CD4-positive, CD25-positive, alpha-beta regulatory T cell (primary cell): ENCODE results near the gene PKP2. TPM values are rescaled to one million over a fixed set of nuclear protein-coding genes. Genes with fewer than 3 reads are reported as not detected.
"Not testable (repeated sequence)": the region's sequence is repeated elsewhere in the genome, so short reads cannot be mapped to it uniquely, and the experiment has no call there.

Experiments used
- ATAC-seq, 2 donors: fragments of 150-1000 bp; cut with Tn5 transposase; one replicate each; pipeline ENCODE4 v1.10.0; 2021; ENCODE audit warnings: low read depth in 2 of 2, moderate number of reproducible peaks in 2 of 2, moderate library complexity in 1 of 2
- DNase-seq, 3 donors: peaks; one replicate each; pipeline versions ENCODE4 v3.0.0 to v3.0.0-alpha.2; 2012 to 2022; ENCODE audit warnings: mixed read lengths in 1 of 3
- H3K27ac ChIP-seq: one replicate; pipeline ENCODE4 v1.7.0; 2013; ENCODE audit warnings: mild to moderate bottlenecking, low read length; ENCODE audit not compliant: insufficient read depth, poor library complexity, severe bottlenecking
- H3K27me3 ChIP-seq: one replicate; pipeline ENCODE4 v1.7.0; 2013; ENCODE audit warnings: low read length; ENCODE audit not compliant: control insufficient read depth, insufficient read depth
- H3K36me3 ChIP-seq: one replicate; pipeline ENCODE4 v1.7.0; 2013; ENCODE audit warnings: mild to moderate bottlenecking, low read length, moderate library complexity; ENCODE audit not compliant: control insufficient read depth, insufficient read depth
- H3K4me1 ChIP-seq: 2 replicates; pipeline ENCODE4 v1.7.0; 2013; ENCODE audit warnings: mild to moderate bottlenecking, low read length; ENCODE audit not compliant: insufficient read depth, control insufficient read depth, poor library complexity, severe bottlenecking
- H3K4me3 ChIP-seq: one replicate; pipeline ENCODE4 v1.7.0; 2013; ENCODE audit warnings: low read depth, mild to moderate bottlenecking, low read length, moderate library complexity
- H3K9me3 ChIP-seq, 2 experiments: 1 replicate in 1 of 2; 2 replicates in 1 of 2; pipeline ENCODE4 v1.7.0; 2013; ENCODE audit warnings: low read length in 2 of 2, mild to moderate bottlenecking in 1 of 2, moderate library complexity in 1 of 2; ENCODE audit not compliant: control insufficient read depth in 2 of 2
- H3K27ac Mint-ChIP-seq, 3 donors: one replicate each; pipeline ENCODE4 v1.8.0; 2020 to 2022; ENCODE audit warnings: mild to moderate bottlenecking in 3 of 3, mixed read lengths in 3 of 3, moderate library complexity in 2 of 3
- H3K27me3 Mint-ChIP-seq: one replicate; pipeline ENCODE4 v1.8.0; 2022; ENCODE audit warnings: mild to moderate bottlenecking, mixed read lengths
- H3K36me3 Mint-ChIP-seq: one replicate; pipeline ENCODE4 v1.8.0; 2020; ENCODE audit warnings: mixed read lengths
- H3K4me1 Mint-ChIP-seq, 4 donors: one replicate each; pipeline ENCODE4 v1.8.0; 2020 to 2022; ENCODE audit warnings: mixed read lengths in 4 of 4, mild to moderate bottlenecking in 1 of 4
- H3K4me3 Mint-ChIP-seq, 4 donors: one replicate each; pipeline ENCODE4 v1.8.0; 2020 to 2022; ENCODE audit warnings: mild to moderate bottlenecking in 4 of 4, mixed read lengths in 4 of 4, moderate library complexity in 3 of 4
- H3K9me3 Mint-ChIP-seq, 7 donors: one replicate each; pipeline ENCODE4 v1.8.0; 2020 to 2022; ENCODE audit warnings: mixed read lengths in 7 of 7, mild to moderate bottlenecking in 3 of 7, moderate library complexity in 2 of 7
- polyA plus RNA-seq, 4 donors: library from polyadenylated mRNA; unstranded; fragments of 300-500 nt; fragmentation: Illumina TruSeq; gene quantifications; one replicate each; pipeline ENCODE4 v1.2.3, GENCODE V29; 2021
- total RNA-seq: library from RNA; stranded (reverse); gene quantifications from one replicate; pipeline ENCODE4 v1.2.3, GENCODE V29; 2022

Gene PKP2
- total and polyA plus RNA-seq, 5 donors from 2014 or later: 0.05 to 0.69 TPM; not detected in 3

- no peak overlapping the region for H3K4me3 Mint-ChIP-seq
- ATAC-seq (no peak), DNase-seq (no peak)
- Histone ChIP-seq H3K4me3 (no peak overlapping the region), H3K9me3 (no peaks in the 10 kb centered on the region), H3K36me3 (no peaks in the 10 kb centered on the region), H3K27me3 (peaks cover 29% of the 10 kb centered on the region), H3K27ac (no peak overlapping the region), H3K4me1 (peaks cover 7% of the 10 kb centered on the region)
- no peak overlapping the region for H3K27ac Mint-ChIP-seq
- peaks cover 0 to 4% (median 0%) of the 10 kb centered on the region in 7 donors for H3K9me3 Mint-ChIP-seq
- H3K27me3 Mint-ChIP-seq: peaks cover 56% of the 10 kb centered on the region
- H3K36me3 Mint-ChIP-seq: no peaks in the 10 kb centered on the region
- H3K4me1 Mint-ChIP-seq: peaks cover 5 to 15% (median 11%) of the 10 kb centered on the region in 4 donors
These were observed 3.1 kb downstream of the PKP2 start for GRCh38 chr12:32893458-32893857.

GRCh38 chr12:32893043-32893442, 3.5 kb downstream of the PKP2 start:
- DNase-seq (no peak), ATAC-seq (no peak)
- no peaks in the 10 kb centered on the region for H3K36me3 Mint-ChIP-seq
- no peak overlapping the region for H3K4me3 ChIP-seq
- H3K27me3 ChIP-seq: peaks cover 26% of the 10 kb centered on the region
- H3K4me1 ChIP-seq: peaks cover 7% of the 10 kb centered on the region
- H3K4me3 Mint-ChIP-seq: no peak overlapping the region
- no peak overlapping the region for H3K27ac Mint-ChIP-seq
- H3K4me1 Mint-ChIP-seq: peaks cover 5 to 15% (median 11%) of the 10 kb centered on the region in 4 donors
- H3K27me3 Mint-ChIP-seq: peaks cover 53% of the 10 kb centered on the region
- peaks cover 0 to 4% (median 0%) of the 10 kb centered on the region in 7 donors for H3K9me3 Mint-ChIP-seq
- no peaks in the 10 kb centered on the region for H3K9me3 ChIP-seq
- H3K36me3 ChIP-seq: no peaks in the 10 kb centered on the region
- no peak overlapping the region for H3K27ac ChIP-seq

- H3K36me3 Mint-ChIP-seq, ATAC-seq, H3K9me3 Mint-ChIP-seq, H3K4me3 ChIP-seq, H3K4me1 ChIP-seq, H3K27ac ChIP-seq, H3K27ac Mint-ChIP-seq, DNase-seq, H3K36me3 ChIP-seq, H3K9me3 ChIP-seq, H3K4me3 Mint-ChIP-seq: not testable (repeated sequence)
- H3K27me3 Mint-ChIP-seq: peaks cover 46% of the 10 kb centered on the region
- peaks cover 5 to 13% (median 9%) of the 10 kb centered on the region in 4 donors for H3K4me1 Mint-ChIP-seq
- peaks cover 20% of the 10 kb centered on the region for H3K27me3 ChIP-seq
These were observed 4.2 kb downstream of the PKP2 start for GRCh38 chr12:32892369-32892768.

- peaks cover 42% of the 10 kb centered on the region for H3K27me3 Mint-ChIP-seq
- H3K36me3 ChIP-seq: no peaks in the 10 kb centered on the region
- no peak overlapping the region for H3K27ac Mint-ChIP-seq
These were observed 4.6 kb downstream of the PKP2 start for GRCh38 chr12:32891956-32892355.

GRCh38 chr12:32891526-32891925, 5.1 kb downstream of the PKP2 start:
- peaks cover 41% of the 10 kb centered on the region for H3K27me3 Mint-ChIP-seq
- ATAC-seq (no peak), DNase-seq (no peak)
- H3K9me3 Mint-ChIP-seq: peaks cover 0 to 3% (median 0%) of the 10 kb centered on the region in 7 donors
- Histone ChIP-seq H3K4me1 (peaks cover 5% of the 10 kb centered on the region), H3K9me3 (no peaks in the 10 kb centered on the region), H3K4me3 (no peak overlapping the region), H3K27ac (no peak overlapping the region), H3K36me3 (no peaks in the 10 kb centered on the region), H3K27me3 (peaks cover 16% of the 10 kb centered on the region)
- H3K36me3 Mint-ChIP-seq: no peaks in the 10 kb centered on the region
- H3K4me3 Mint-ChIP-seq: no peak overlapping the region
- no peak overlapping the region for H3K27ac Mint-ChIP-seq
- H3K4me1 Mint-ChIP-seq: peaks cover 5 to 9% (median 7%) of the 10 kb centered on the region in 4 donors

More at GRCh38 chr12:32891956-32892355, 4.6 kb downstream of the PKP2 start:
- peaks cover 5 to 9% (median 7%) of the 10 kb centered on the region in 4 donors for H3K4me1 Mint-ChIP-seq
- no peak for DNase-seq
- no peaks in the 10 kb centered on the region for H3K36me3 Mint-ChIP-seq
- peaks cover 16% of the 10 kb centered on the region for H3K27me3 ChIP-seq
- H3K4me3 ChIP-seq: no peak overlapping the region
- H3K9me3 ChIP-seq: no peaks in the 10 kb centered on the region
- peaks cover 5% of the 10 kb centered on the region for H3K4me1 ChIP-seq
- no peak overlapping the region for H3K4me3 Mint-ChIP-seq
- H3K9me3 Mint-ChIP-seq: peaks cover 0 to 3% (median 0%) of the 10 kb centered on the region in 7 donors
- H3K27ac ChIP-seq: no peak overlapping the region
- no peak for ATAC-seq

DNA sequence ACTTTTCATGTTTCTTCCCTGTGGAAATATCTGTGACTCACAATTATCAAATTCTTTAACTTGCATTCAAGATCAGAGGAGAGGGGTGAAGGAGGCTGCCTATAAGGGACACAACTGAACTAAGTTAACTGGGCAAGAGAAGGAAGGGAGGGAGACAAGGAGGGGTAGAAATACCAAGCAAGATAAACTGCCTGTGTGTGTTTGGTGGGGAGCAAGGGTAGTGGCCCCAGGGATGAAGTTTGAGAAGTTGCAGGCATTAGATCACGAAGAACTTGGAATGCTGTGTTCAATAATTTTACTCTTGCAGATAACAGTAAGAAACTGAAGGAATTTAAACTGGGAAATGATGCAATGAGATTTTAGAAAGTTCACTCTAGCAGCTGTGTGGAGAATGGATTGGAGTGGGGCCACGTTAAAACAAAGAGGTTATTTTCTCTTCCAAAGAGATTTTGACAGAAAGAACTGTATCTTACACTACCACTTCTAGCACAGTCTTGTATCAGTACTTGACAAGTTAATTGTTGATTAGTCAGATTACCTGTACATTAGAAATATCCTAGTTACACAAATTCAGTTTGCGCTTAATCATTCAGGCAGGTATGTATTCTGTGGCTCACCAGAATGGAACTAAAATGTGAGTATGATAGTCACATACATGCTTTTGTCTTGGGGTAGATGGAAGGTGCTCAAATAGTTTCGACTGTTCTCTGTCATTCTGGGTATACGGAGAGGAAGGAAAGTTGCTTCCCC, 7.4 kb downstream of the PKP2 start:
- no peak for DNase-seq
- Mint-ChIP-seq H3K4me3 (peak overlapping the region in 1 of 4 donors; percentile 35), H3K9me3 (peaks cover 0 to 1% (median 0%) of the 10 kb centered on the region in 7 donors), H3K4me1 (peaks cover 0 to 3% (median 0%) of the 10 kb centered on the region in 4 donors), H3K27ac (no peak overlapping the region), H3K27me3 (peaks cover 23% of the 10 kb centered on the region), H3K36me3 (no peaks in the 10 kb centered on the region)
- ATAC-seq: no peak
- Histone ChIP-seq H3K4me1 (no peaks in the 10 kb centered on the region), H3K9me3 (no peaks in the 10 kb centered on the region), H3K4me3 (no peak overlapping the region), H3K27ac (no peak overlapping the region), H3K36me3 (no peaks in the 10 kb centered on the region), H3K27me3 (peaks cover 3% of the 10 kb centered on the region)

- Mint-ChIP-seq H3K27ac (no peak overlapping the region), H3K9me3 (no peaks in the 10 kb centered on the region), H3K27me3 (peaks cover 12% of the 10 kb centered on the region), H3K36me3 (no peaks in the 10 kb centered on the region), H3K4me1 (no peaks in the 10 kb centered on the region), H3K4me3 (no peak overlapping the region)
- Histone ChIP-seq H3K9me3 (no peaks in the 10 kb centered on the region), H3K4me3 (no peak overlapping the region), H3K27me3 (peaks cover 3% of the 10 kb centered on the region), H3K27ac (no peak overlapping the region), H3K36me3 (no peaks in the 10 kb centered on the region), H3K4me1 (no peaks in the 10 kb centered on the region)
- ATAC-seq (no peak), DNase-seq (no peak)
These were observed 9.5 kb downstream of the PKP2 start for GRCh38 chr12:32887058-32887457.

- H3K27ac ChIP-seq: no peak overlapping the region
- Mint-ChIP-seq H3K36me3 (no peaks in the 10 kb centered on the region), H3K4me3 (no peak overlapping the region), H3K9me3 (no peaks in the 10 kb centered on the region), H3K27me3 (peaks cover 7% of the 10 kb centered on the region), H3K4me1 (no peaks in the 10 kb centered on the region), H3K27ac (no peak overlapping the region)
- no peaks in the 10 kb centered on the region for H3K36me3 ChIP-seq
- ATAC-seq (no peak), DNase-seq (no peak)
- no peaks in the 10 kb centered on the region for H3K27me3 ChIP-seq
- no peaks in the 10 kb centered on the region for H3K9me3 ChIP-seq
- H3K4me3 ChIP-seq: no peak overlapping the region
- no peaks in the 10 kb centered on the region for H3K4me1 ChIP-seq
These were observed 10.7 kb downstream of the PKP2 start for GRCh38 chr12:32885831-32886230.
